ENCODE data around the gene PTPRK.

PTPRK gene

GRCh38 chr6:127923135-127923534 lies 597.3 kb downstream of the PTPRK start:
- H4K5ac ChIP-seq (ENCODE audit: low read length), result no peak overlapping the region
- no peak overlapping the region for H2AK5ac ChIP-seq (ENCODE audit: low read length)
- H4K8ac ChIP-seq (ENCODE audit: low read depth, low read length), result no peak overlapping the region
- WGBS (ENCODE audit: extremely low coverage, insufficient coverage, low lambda C conversion rate), result no CpG with 5 or more reads among the region's 2 CpGs
- H3K4ac ChIP-seq (ENCODE audit: low read depth, low read length), result no peak overlapping the region
- no peaks in the 10 kb centered on the region for H3K79me2 ChIP-seq (ENCODE audit: control insufficient read depth, insufficient read depth, low read length)
- no peak overlapping the region for H3K4me3 ChIP-seq (ENCODE audit: low read length)
- no peak overlapping the region for H3K18ac ChIP-seq (ENCODE audit: low read length)
- no peak overlapping the region for H2BK120ac ChIP-seq (ENCODE audit: low read depth, low read length)
- no peak overlapping the region for H3K9ac ChIP-seq (ENCODE audit: low read length)
- H3K27me3 ChIP-seq (ENCODE audit: insufficient read depth, low read length, poor library complexity), result no peaks in the 10 kb centered on the region
- H2BK5ac ChIP-seq (ENCODE audit: low read length), result no peak overlapping the region
- H3K79me1 ChIP-seq (ENCODE audit: low read length), result no peaks in the 10 kb centered on the region
- no peak overlapping the region for H3K27ac ChIP-seq (ENCODE audit: low read depth, low read length)
- no peaks in the 10 kb centered on the region for H3K36me3 ChIP-seq (ENCODE audit: control insufficient read depth, insufficient read depth, low read length)
- no peak overlapping the region for H3K23ac ChIP-seq (ENCODE audit: low read length)
- no peak overlapping the region for H3K4me2 ChIP-seq (ENCODE audit: low read length)
- H3K56ac ChIP-seq (ENCODE audit: low read length), result no peak overlapping the region
- H3K4me1 ChIP-seq (ENCODE audit: control insufficient read depth, low read depth, low read length), result no peaks in the 10 kb centered on the region
- no peak for DNase-seq
- no peak overlapping the region for H2BK15ac ChIP-seq (replicated peaks; ENCODE audit: low read depth)

GRCh38 chr6:127921982-127922381 lies 598.4 kb downstream of the PTPRK start:
- Histone ChIP-seq H2BK15ac (replicated peaks; ENCODE audit: low read depth) (no peak overlapping the region), H3K9ac (ENCODE audit: low read length) (no peak overlapping the region), H2BK120ac (ENCODE audit: low read depth, low read length) (no peak overlapping the region), H4K8ac (ENCODE audit: low read depth, low read length) (no peak overlapping the region), H3K23ac (ENCODE audit: low read length) (no peak overlapping the region), H3K36me3 (ENCODE audit: control insufficient read depth, insufficient read depth, low read length) (no peaks in the 10 kb centered on the region), H3K18ac (ENCODE audit: low read length) (no peak overlapping the region), H3K27ac (ENCODE audit: low read depth, low read length) (no peak overlapping the region), H3K79me2 (ENCODE audit: control insufficient read depth, insufficient read depth, low read length) (no peaks in the 10 kb centered on the region), H3K4me1 (ENCODE audit: control insufficient read depth, low read depth, low read length) (no peaks in the 10 kb centered on the region), H3K79me1 (ENCODE audit: low read length) (no peaks in the 10 kb centered on the region), H2AK5ac (ENCODE audit: low read length) (no peak overlapping the region), H3K27me3 (ENCODE audit: insufficient read depth, low read length, poor library complexity) (no peaks in the 10 kb centered on the region), H3K4ac (ENCODE audit: low read depth, low read length) (no peak overlapping the region), H2BK5ac (ENCODE audit: low read length) (no peak overlapping the region), H3K56ac (ENCODE audit: low read length) (no peak overlapping the region), H3K4me2 (ENCODE audit: low read length) (no peak overlapping the region), H4K5ac (ENCODE audit: low read length) (no peak overlapping the region), H3K4me3 (ENCODE audit: low read length) (no peak overlapping the region)
- DNase-seq, result no peak
- WGBS (ENCODE audit: extremely low coverage, insufficient coverage, low lambda C conversion rate), result no CpG with 5 or more reads among the region's 6 CpGs

- no peak overlapping the region for H3K56ac ChIP-seq (ENCODE audit: low read length)
- H3K4me2 ChIP-seq (ENCODE audit: low read length), result no peak overlapping the region
- no peak for DNase-seq
- H2BK5ac ChIP-seq (ENCODE audit: low read length), result no peak overlapping the region
- H2AK5ac ChIP-seq (ENCODE audit: low read length), result no peak overlapping the region
- H3K27me3 ChIP-seq (ENCODE audit: insufficient read depth, low read length, poor library complexity), result no peaks in the 10 kb centered on the region
- no peak overlapping the region for H3K9ac ChIP-seq (ENCODE audit: low read length)
- H4K8ac ChIP-seq (ENCODE audit: low read depth, low read length), result no peak overlapping the region
- no peaks in the 10 kb centered on the region for H3K79me2 ChIP-seq (ENCODE audit: control insufficient read depth, insufficient read depth, low read length)
- no peak overlapping the region for H4K5ac ChIP-seq (ENCODE audit: low read length)
- no peak overlapping the region for H3K4ac ChIP-seq (ENCODE audit: low read depth, low read length)
- no peak overlapping the region for H3K23ac ChIP-seq (ENCODE audit: low read length)
- no peaks in the 10 kb centered on the region for H3K79me1 ChIP-seq (ENCODE audit: low read length)
- H2BK15ac ChIP-seq (replicated peaks; ENCODE audit: low read depth), result no peak overlapping the region
- no peak overlapping the region for H3K18ac ChIP-seq (ENCODE audit: low read length)
- H3K4me1 ChIP-seq (ENCODE audit: control insufficient read depth, low read depth, low read length), result no peaks in the 10 kb centered on the region
- H3K36me3 ChIP-seq (ENCODE audit: control insufficient read depth, insufficient read depth, low read length), result no peaks in the 10 kb centered on the region
- H3K27ac ChIP-seq (ENCODE audit: low read depth, low read length), result no peak overlapping the region
- no peak overlapping the region for H3K4me3 ChIP-seq (ENCODE audit: low read length)
- no CpG with 5 or more reads among the region's 3 CpGs for WGBS (ENCODE audit: extremely low coverage, insufficient coverage, low lambda C conversion rate)
- no peak overlapping the region for H2BK120ac ChIP-seq (ENCODE audit: low read depth, low read length)
Observed at GRCh38 chr6:127920804-127921203, 599.6 kb downstream of the PTPRK start.

Data from mesendoderm (in vitro differentiated cells).